Chondrocyte (in vitro differentiated cells): ENCODE data around the gene SAE1. TPM values are rescaled to one million over a fixed set of nuclear protein-coding genes. Genes with fewer than 3 reads are reported as not detected.

Experiments used
- DNase-seq: peaks from one replicate; pipeline ENCODE4 v3.0.0; 2021; ENCODE audit warnings: mixed read lengths, low spot score
- H3K27ac Mint-ChIP-seq: one replicate; pipeline ENCODE4 v1.8.0; 2021; ENCODE audit warnings: mild to moderate bottlenecking, moderate library complexity, mixed read lengths; ENCODE audit not compliant: unreplicated experiment
- H3K27me3 Mint-ChIP-seq: 2 replicates; pipeline ENCODE4 v1.8.0; 2021; ENCODE audit warnings: low read depth, mixed read lengths
- H3K36me3 Mint-ChIP-seq: 2 replicates; pipeline ENCODE4 v1.8.0; 2021; ENCODE audit warnings: low read depth, mixed read lengths
- H3K4me1 Mint-ChIP-seq: 2 replicates; pipeline ENCODE4 v1.8.0; 2021; ENCODE audit warnings: low read depth, mild to moderate bottlenecking, mixed read lengths
- H3K4me3 Mint-ChIP-seq: one replicate; pipeline ENCODE4 v1.8.0; 2021; ENCODE audit warnings: mild to moderate bottlenecking, moderate library complexity, mixed read lengths; ENCODE audit not compliant: unreplicated experiment
- H3K9me3 Mint-ChIP-seq: 2 replicates; pipeline ENCODE4 v1.8.0; 2021; ENCODE audit warnings: low read depth, mixed read lengths
- total RNA-seq: library from RNA; stranded (reverse); gene quantifications from 3 replicates; pipeline ENCODE4 v1.2.1, GENCODE V29; 2021
- TF ChIP-seq, protein P1 (sequence below): fragments of 200-600 bp; sonication (generic); IDR thresholded peaks from 2 replicates; pipeline ENCODE4 v1.5.0; 2021; ENCODE audit warnings: antibody characterized with exemption, mild to moderate bottlenecking, moderate library complexity

Gene SAE1
- total RNA-seq, 1 donor from 2014 or later: 91.2 TPM

DNA sequence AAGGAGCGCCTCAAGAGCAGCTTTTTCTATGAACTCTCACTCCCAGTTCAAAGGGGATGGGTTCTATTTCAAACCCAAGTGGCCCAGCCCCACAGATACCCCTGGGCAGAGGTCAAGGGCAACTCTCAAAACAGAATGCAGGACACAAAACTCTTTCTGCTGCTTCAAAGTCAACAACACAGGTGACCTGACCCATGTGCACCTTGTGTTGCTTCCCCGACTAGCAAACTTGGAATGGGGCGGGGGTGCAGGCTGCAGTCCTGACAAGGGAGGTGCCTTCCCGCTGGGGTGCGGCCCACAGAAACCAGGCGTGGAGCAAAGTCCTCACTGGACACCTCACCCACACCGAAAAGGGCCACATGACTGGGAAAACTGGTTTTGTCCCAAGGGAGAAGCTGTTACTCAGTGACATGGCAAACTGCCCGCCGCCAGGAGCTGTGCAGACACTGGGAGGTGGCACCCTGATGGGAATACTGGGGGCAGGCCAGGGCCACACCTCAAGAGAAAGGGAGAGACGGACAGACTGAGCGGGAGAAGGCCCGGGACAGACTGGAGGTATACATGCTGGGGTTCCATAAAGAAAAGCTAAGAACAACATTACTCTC, 34.4 kb upstream of the SAE1 start:
- DNase-seq: peak; percentile 28
- Mint-ChIP-seq H3K9me3 (no peaks in the 10 kb centered on the region), H3K36me3 (peaks cover 11% of the 10 kb centered on the region), H3K27me3 (no peaks in the 10 kb centered on the region), H3K4me1 (peaks cover 42% of the 10 kb centered on the region), H3K4me3 (no peak overlapping the region), H3K27ac (peak overlapping the region; percentile 65)
- TF ChIP-seq, protein P1, sequence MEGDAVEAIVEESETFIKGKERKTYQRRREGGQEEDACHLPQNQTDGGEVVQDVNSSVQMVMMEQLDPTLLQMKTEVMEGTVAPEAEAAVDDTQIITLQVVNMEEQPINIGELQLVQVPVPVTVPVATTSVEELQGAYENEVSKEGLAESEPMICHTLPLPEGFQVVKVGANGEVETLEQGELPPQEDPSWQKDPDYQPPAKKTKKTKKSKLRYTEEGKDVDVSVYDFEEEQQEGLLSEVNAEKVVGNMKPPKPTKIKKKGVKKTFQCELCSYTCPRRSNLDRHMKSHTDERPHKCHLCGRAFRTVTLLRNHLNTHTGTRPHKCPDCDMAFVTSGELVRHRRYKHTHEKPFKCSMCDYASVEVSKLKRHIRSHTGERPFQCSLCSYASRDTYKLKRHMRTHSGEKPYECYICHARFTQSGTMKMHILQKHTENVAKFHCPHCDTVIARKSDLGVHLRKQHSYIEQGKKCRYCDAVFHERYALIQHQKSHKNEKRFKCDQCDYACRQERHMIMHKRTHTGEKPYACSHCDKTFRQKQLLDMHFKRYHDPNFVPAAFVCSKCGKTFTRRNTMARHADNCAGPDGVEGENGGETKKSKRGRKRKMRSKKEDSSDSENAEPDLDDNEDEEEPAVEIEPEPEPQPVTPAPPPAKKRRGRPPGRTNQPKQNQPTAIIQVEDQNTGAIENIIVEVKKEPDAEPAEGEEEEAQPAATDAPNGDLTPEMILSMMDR: no peak

DNA sequence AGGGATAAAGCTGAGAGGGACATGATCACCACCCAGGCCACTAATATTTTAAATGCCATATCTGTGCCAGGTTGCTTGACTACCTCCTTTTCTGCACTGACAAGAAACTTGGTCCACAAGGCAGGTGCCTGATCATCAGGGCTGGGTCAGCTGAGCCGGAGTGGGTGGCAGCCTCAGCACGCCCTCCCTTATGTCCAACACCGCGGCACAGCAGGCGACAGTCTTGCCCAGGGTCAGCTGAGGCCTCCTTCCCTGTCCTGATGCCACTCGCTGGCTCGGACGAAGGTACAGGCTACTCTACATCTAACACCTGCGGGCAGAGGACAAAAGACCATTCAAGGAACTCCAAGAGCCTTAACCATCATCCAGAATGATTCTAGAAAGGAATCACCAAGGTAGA, 33.9 kb upstream of the SAE1 start:
- peaks cover 11% of the 10 kb centered on the region for H3K36me3 Mint-ChIP-seq
- no peaks in the 10 kb centered on the region for H3K9me3 Mint-ChIP-seq
- H3K4me1 Mint-ChIP-seq: peaks cover 44% of the 10 kb centered on the region
- TF ChIP-seq, protein P1: no peak
- peak overlapping the region; percentile 46 for H3K27ac Mint-ChIP-seq
- no peak for DNase-seq
- no peaks in the 10 kb centered on the region for H3K27me3 Mint-ChIP-seq
- H3K4me3 Mint-ChIP-seq: no peak overlapping the region

DNA sequence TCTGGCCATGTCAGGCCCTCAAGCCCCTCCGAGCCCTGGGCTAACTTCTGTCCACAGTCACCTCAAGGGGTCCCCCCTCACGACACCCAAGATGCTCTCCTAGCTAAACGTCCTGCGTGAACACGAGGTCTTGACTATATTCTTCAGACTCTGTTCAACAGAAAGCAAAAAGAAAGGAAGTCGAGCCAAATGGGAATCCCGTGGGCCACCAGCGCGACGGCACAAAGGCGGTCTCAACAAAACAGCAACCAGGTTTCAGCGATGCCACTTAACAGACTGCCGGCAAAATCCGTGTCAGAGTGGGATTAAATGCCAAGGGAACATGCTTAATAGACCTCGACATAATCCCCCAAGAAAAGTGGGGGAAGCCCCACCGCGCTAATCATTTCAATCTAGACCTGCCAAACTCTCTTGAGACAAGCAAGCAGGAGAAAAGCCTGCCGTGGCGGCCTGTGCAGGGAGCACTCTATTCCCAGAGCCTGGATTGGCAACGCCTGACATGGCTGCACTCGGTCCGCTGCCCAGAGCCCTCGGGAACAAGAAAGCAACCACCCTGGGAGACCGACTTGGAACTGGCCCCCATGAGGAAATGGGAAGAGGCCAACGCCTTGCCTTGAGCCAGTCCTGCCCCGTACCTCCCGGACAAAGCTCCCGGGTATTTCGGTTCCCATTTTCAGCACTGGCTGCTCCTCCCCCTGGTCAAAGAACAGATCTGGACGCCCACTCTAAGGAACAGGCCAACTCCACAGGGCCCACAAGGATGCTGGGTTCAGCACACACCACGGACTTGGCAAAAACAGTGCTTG, 33.0 kb upstream of the SAE1 start:
- Mint-ChIP-seq H3K27ac (no peak overlapping the region), H3K4me3 (no peak overlapping the region), H3K27me3 (no peaks in the 10 kb centered on the region), H3K4me1 (peaks cover 53% of the 10 kb centered on the region), H3K36me3 (peaks cover 8% of the 10 kb centered on the region), H3K9me3 (no peaks in the 10 kb centered on the region)
- TF ChIP-seq, protein P1: no peak
- DNase-seq: peak; percentile 24

DNA sequence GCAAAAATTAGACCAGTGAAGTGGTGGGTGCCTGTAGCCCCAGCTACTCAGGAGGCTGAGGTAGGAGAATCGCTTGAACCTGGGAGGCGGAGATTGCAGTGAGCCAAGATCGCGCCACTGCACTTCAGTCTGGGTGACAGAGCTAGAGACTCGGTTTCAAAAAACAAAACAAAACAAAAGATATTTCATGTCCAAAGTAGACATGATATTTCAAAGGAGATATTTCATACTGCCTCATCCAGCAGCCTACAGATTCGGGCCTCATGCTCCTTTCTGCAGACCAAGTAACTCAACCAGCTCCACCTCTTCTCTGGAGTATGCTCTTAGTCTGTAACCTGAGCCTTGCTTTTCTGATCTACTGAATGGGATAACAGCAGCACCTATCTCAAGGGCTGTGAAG, 32.0 kb upstream of the SAE1 start:
- Mint-ChIP-seq H3K27me3 (no peaks in the 10 kb centered on the region), H3K27ac (no peak overlapping the region), H3K4me3 (no peak overlapping the region), H3K9me3 (no peaks in the 10 kb centered on the region), H3K36me3 (peaks cover 6% of the 10 kb centered on the region), H3K4me1 (peaks cover 57% of the 10 kb centered on the region)
- TF ChIP-seq, protein P1: no peak
- DNase-seq: no peak

DNA sequence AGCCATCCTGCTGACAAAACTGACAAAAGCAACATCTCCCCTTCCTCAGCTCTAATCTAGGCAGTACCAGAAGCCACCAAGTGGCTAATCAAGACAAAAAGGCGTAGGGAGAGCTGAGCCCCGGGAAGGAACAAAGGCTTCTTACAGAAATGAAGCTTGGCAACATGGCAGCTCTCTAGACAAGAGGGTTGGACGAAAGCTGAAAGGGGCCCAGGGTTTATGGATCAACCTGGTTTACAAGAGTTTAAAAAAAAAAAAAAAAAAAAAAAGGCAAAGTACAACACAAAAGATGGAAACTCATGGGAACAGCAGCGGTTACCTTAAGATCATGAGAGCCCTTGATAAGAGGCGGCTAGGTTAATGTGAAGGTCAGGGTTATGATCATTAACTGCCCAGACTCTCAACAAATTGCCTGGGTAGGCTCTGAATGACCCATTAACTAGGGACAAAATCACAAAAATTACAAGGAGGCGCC, 31.0 kb upstream of the SAE1 start:
- DNase-seq: no peak
- Mint-ChIP-seq H3K36me3 (peaks cover 2% of the 10 kb centered on the region), H3K4me1 (peaks cover 52% of the 10 kb centered on the region), H3K27ac (no peak overlapping the region), H3K9me3 (no peaks in the 10 kb centered on the region), H3K27me3 (no peaks in the 10 kb centered on the region), H3K4me3 (no peak overlapping the region)
- TF ChIP-seq, protein P1: no peak
